HepG2 (cell line): ENCODE measurements around the gene DMPK. TPM values are rescaled to one million over a fixed set of nuclear protein-coding genes. Genes with fewer than 3 reads are reported as not detected.
A peak's percentile ranks its signal among the peaks of the same experiment; 100 is the strongest.

ENCODE experiments used
- FOXA1 ChIP-seq, 2 experiments: fragments of 450-650 bp in 1 of 2; sonication (generic) in 1 of 2; formaldehyde crosslinking in 1 of 2; IDR thresholded peaks; 2 replicates each; pipeline versions ENCODE4 v1.4.0 to v1.6.1; 2016 to 2020; ENCODE audit warnings: missing genetic modification reagents in 1 of 2
- FOXO1 ChIP-seq: sonication (generic); formaldehyde crosslinking; IDR thresholded peaks from 2 replicates; pipeline ENCODE4 v1.4.0; 2020; ENCODE audit warnings: missing genetic modification reagents
- GATAD2A ChIP-seq: IDR thresholded peaks from 2 replicates; pipeline ENCODE4 v1.6.1; 2016
- IKZF1 ChIP-seq: fragments of 450-650 bp; IDR thresholded peaks from 2 replicates; pipeline ENCODE4 v1.7.1; 2016
- RERE ChIP-seq: IDR thresholded peaks from 2 replicates; pipeline ENCODE4 v1.6.1; 2016; ENCODE audit warnings: low read depth, missing genetic modification reagents, missing compliant biosample characterization
- ZHX2 ChIP-seq, 2 experiments: sonication (generic) in 1 of 2; formaldehyde crosslinking in 1 of 2; IDR thresholded peaks; 2 replicates each; pipeline versions ENCODE4 v1.6.1 to v1.9.0; 2014 to 2022; ENCODE audit warnings: antibody characterized with exemption in 1 of 2, borderline replicate concordance in 1 of 2, inconsistent platforms in 1 of 2, low read depth in 1 of 2, missing genetic modification reagents in 1 of 2
- ZNF430 ChIP-seq: sonication (generic); formaldehyde crosslinking; IDR thresholded peaks from 2 replicates; pipeline ENCODE4 v1.9.0; 2021; ENCODE audit warnings: mild to moderate bottlenecking, missing genetic modification reagents
- ZNF530 ChIP-seq: sonication (generic); formaldehyde crosslinking; IDR thresholded peaks from 2 replicates; pipeline ENCODE4 v1.5.0; 2020; ENCODE audit warnings: low read depth, mild to moderate bottlenecking, missing genetic modification reagents
- ZNF776 ChIP-seq: sonication (generic); formaldehyde crosslinking; IDR thresholded peaks from 2 replicates; pipeline ENCODE4 v1.4.0; 2020; ENCODE audit warnings: mild to moderate bottlenecking, missing genetic modification reagents
- polyA plus RNA-seq, 8 experiments: library from polyadenylated mRNA; depleted of rRNA in 3 of 8; stranded (reverse) in 7 of 8; unstranded in 1 of 8; fragments of >200 nt; fragmentation: Illumina TruSeq in 4 of 8; extraction: Trizol in 4 of 8; gene quantifications; 2 replicates each; pipeline versions ENCODE4 v1.2.1 to v1.2.3, GENCODE V29; 2011 to 2016; ENCODE audit warnings: low read depth in 4 of 8, missing spikeins in 1 of 8, mixed read lengths in 1 of 8; ENCODE audit not compliant: insufficient read depth in 1 of 8
- total RNA-seq, 5 experiments: library from RNA; depleted of rRNA; stranded (reverse); fragments of >200 nt; fragmentation: Illumina TruSeq; extraction: Trizol; gene quantifications; 2 replicates each; pipeline ENCODE4 v1.2.3, GENCODE V29; 2016; ENCODE audit warnings: low read depth in 1 of 5
- TF ChIP-seq, protein P1 (sequence below): sonication (generic); formaldehyde crosslinking; conservative IDR thresholded peaks from 2 replicates; pipeline ENCODE4 v1.8.0; 2022; ENCODE audit warnings: missing genetic modification reagents
- TF ChIP-seq, protein P2 (sequence below): IDR thresholded peaks from 2 replicates; pipeline ENCODE4 v1.6.1; 2016; ENCODE audit warnings: missing biosample characterization, missing genetic modification reagents, low read depth

DMPK gene
- total and polyA plus RNA-seq, 2 of the 13 experiments (the other 11 are each of a cell fraction or from before 2014, with no cell fraction given): 5.3 to 8.8 TPM

DNA sequence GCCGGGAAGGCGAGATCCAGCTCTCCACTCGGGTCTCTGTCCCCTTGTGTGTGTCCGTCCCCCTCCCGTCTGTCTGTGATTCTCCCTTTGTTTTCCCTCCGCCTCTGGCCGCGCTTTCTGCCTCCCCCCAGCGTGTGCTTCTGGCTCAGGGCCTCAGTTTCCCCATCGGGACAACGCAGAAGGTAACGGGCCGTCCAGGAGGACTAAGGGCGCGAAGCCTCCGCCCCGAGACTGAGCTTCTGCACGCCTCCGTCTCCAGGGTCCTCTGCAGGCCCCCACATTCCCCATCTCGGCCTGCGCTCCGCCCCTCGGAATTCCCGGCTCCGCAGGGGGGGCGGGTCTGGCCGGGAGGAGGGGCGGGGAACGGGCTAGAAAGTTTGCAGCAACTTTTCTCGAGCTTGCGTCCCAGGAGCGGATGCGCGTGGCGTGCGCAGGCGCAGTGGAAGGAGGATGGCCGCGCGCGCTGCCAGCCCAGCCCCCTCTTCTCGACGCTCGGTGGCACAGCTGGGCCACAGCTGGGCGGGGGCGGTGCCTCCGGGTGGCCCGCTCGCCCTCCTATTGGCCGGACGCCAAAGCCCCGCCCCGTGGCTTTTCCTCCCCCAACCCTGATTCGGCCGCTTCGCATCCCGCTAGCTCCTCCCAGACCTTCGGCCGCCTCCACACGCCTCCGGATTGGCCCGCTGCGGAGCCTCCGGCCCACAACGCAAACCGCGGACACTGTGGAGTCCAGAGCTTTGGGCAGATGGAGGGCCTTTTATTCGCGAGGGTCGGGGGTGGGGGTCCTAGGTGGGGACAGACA, 13.1 kb downstream of the DMPK start, which contains the start of gene SIX5 (continued):
- TF ChIP-seq, protein P1, sequence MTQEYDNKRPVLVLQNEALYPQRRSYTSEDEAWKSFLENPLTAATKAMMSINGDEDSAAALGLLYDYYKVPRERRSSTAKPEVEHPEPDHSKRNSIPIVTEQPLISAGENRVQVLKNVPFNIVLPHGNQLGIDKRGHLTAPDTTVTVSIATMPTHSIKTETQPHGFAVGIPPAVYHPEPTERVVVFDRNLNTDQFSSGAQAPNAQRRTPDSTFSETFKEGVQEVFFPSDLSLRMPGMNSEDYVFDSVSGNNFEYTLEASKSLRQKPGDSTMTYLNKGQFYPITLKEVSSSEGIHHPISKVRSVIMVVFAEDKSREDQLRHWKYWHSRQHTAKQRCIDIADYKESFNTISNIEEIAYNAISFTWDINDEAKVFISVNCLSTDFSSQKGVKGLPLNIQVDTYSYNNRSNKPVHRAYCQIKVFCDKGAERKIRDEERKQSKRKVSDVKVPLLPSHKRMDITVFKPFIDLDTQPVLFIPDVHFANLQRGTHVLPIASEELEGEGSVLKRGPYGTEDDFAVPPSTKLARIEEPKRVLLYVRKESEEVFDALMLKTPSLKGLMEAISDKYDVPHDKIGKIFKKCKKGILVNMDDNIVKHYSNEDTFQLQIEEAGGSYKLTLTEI (CRISPR knock-in tag): no peak
- TF ChIP-seq ZNF530 (no peak), ZNF430 (CRISPR knock-in tag) (no peak; the same call in 1 of the 2 replicates), RERE (no peak), FOXA1 (IDR thresholded peaks at IDR 0.05) (no peak), FOXA1 (CRISPR knock-in tag; IDR thresholded peaks at IDR 0.05) (no peak; the same call in 1 of the 2 replicates), ZNF776 (CRISPR knock-in tag) (peak; percentile 61; the same call in 1 of the 2 replicates), ZHX2 (IDR thresholded peaks at IDR 0.05; ENCODE audit: low read depth) (peak; percentile 70), ZHX2 (CRISPR knock-in tag; IDR thresholded peaks at IDR 0.05; ENCODE audit: borderline replicate concordance) (peak; percentile 73; the same call in 1 of the 2 replicates), GATAD2A (CRISPR knock-in tag) (peak; percentile 62; the same call in 1 of the 2 replicates), IKZF1 (no peak), FOXO1 (CRISPR knock-in tag) (no peak)
- TF ChIP-seq, protein P2, sequence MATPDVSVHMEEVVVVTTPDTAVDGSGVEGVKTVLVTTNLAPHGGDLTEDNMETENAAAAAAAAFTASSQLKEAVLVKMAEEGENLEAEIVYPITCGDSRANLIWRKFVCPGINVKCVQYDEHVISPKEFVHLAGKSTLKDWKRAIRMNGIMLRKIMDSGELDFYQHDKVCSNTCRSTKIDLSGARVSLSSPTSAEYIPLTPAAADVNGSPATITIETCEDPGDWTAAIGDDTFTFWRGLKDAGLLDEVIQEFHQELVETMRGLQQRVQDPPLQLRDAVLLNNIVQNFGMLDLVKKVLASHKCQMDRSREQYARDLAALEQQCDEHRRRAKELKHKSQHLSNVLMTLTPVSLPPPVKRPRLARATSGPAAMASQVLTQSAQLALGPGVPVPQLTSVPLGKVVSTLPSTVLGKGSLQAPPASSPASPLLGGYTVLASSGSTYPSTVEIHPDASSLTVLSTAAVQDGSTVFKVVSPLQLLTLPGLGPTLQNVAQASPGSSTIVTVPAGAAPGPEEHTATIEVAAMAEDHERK: peak; percentile 74; the same call in 1 of the 2 replicates
